EL (cell line): ENCODE results near the gene OR6C1.
"Not testable (repeated sequence)": the region's sequence is repeated elsewhere in the genome, so short reads cannot be mapped to it uniquely, and the experiment has no call there.

ENCODE experiments used
- DNase-seq: peaks from one replicate; pipeline ENCODE4 v3.0.0-alpha.2; 2016

OR6C1 gene

GRCh38 chr12:55314043-55314442 is at the start of gene OR6C1:
OR6C1 (plus strand) TSS chr12:55314343; CDS start chr12:55320600, 6,257 bp downstream.
- DNase-seq, result no peak

DNA sequence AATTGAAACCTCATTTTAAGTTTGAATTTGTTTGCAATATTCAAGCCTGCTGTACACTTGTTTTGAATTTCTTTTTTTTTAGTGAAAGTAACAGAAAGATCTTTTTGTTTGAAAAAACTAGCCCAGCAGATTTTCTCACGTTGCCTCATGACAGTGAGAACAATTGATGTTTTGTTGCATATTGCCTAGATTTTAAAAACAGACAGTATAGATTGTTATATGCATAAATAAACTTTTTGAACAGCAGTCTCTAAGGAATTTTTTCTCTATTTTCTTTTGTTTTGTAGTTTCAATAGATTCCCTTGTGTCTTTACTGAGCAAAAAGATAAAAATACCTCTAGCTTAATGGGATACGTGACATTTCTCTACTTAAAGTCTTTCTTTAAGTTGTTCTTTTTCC is 33.2 kb upstream of the OR6C1 start:
- no peak for DNase-seq

- no peak for DNase-seq
These were observed 24.1 kb upstream of the OR6C1 start for GRCh38 chr12:55289999-55290398.

- no peak for DNase-seq
These were observed 17.7 kb upstream of the OR6C1 start, which contains the start of gene OR6C6 for GRCh38 chr12:55296469-55296868. OR6C6 (minus strand) TSS chr12:55296569; CDS start chr12:55295232, 1,337 bp downstream.

DNA sequence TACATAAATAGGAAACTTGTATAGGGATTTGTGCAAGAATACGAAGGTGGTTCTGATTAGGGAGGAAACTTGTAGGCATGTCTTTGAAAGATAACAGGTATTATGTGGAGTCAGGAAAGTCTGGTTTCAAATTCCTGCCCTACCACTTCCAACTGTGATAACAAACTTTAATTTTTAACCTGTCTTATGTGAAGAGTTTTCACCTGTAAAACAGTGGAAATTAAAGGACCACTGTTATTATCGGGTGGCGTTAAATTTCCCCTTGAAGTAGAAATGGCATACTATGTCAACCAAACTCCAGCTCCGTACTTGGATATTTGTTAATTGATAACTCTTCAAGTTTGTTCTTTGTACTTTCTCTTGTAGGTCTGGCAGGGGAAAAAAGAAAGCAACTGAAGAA is 6.1 kb downstream of the OR6C1 start:
- DNase-seq, result no peak

DNA sequence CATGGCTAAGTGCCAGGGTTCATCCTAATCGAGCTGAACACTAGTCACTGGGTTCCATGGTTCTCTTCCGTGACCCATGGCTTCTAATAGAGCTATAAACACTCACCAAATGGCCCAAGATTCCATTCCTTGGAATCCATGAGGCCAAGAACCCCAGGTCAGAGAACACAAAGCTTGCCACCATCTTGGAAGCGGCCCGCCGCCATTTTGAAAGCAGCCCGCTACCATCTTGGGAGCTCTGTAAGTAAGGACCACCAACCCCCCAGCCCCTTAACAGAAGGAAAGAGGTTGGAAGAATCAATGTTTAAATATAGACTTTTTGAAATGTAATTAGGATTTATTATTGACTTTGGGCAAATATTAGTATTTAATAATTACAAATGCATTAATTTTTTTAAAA is 11.7 kb downstream of the OR6C1 start:
- DNase-seq, result not testable (repeated sequence)

DNA sequence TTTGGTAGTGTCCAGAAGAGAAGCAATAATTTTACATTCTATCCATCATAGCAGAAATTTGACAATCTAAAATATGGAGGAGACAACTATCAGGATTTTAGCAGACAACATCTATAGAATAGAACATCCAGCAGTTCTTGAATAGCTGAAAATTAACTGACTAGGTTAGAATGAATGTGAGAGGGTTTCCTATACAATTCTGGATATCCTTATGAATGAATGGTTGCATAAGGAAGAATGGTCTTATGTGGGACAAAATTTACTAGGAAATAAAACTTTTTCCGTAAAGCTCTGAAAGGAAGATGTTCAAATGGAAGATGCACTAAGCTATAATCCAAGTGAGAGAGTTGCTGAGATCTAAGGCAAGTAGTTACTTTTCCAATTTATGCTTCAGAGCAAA is 16.3 kb downstream of the OR6C1 start, which contains the start of gene OR6C3:
Gene OR6C3, plus strand, starts transcription at position 301 of the 400 bp plus-strand sequence. CDS start 955 bp downstream, outside the sequence.
- DNase-seq, result no peak

DNA sequence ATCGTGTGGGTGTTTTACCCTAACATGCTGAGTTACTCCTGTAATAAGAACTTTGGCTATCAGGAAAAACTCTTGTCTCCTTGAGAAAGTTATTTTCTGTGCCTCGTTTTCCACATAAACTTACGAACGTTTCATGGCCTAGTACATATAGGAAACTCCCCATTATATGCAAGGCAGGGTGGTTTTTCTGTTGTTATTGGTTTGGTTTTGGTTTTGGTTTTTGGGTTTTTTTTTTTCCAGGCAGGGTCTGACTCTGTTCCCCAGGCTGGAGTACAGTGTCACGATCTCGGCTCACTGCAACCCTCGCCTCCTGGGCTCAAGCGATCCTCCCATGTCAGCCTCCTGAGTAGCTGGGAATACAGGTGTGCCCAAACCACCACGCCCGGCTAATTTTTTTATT is 21.9 kb downstream of the OR6C1 start:
- no peak for DNase-seq

DNA sequence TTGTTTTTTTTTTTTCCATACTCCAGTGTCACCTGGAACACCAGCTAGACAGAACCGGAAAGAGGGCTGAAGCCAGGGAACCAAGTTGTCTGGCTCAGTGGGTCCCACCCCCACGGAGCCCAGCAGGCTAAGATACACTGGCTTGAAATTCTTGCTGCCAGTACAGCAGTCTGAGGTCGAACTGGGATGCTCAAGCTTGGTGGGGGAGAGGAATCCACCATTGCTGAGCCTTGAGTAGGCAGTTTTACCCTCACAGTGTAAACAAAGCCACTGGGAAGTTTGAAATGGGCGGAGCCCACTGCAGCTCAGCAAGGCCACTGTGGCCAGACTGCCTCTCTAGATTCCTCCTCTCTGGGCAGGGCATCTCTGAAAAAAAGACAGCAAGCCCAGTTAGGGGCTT is 41.2 kb downstream of the OR6C1 start:
- DNase-seq, result not testable (repeated sequence)

DNA sequence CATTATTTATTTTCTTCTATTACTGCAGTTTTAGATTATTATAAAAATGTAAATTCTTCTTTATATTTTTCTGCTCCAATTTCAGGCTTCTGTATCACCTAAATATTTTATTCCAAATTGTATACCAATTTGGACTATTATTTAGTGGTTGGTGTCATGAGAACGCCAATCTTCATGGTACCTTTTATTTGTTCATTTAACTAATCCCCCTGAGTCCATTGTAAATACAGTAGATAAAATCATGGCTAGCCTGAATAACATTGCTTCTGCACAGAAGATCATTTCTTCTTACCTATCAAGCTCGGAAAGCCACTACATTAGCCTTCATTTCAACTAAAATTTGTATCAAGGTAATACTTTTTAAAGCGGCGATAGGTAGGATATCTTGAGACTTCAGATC is 48.5 kb downstream of the OR6C1 start, which contains the start of gene OR6C75:
Gene OR6C75, plus strand, starts transcription at position 301 of the 400 bp plus-strand sequence. CDS start 2,136 bp downstream, outside the sequence.
- DNase-seq, result no peak

GRCh38 chr12:55365086-55365485 is 50.9 kb downstream of the OR6C1 start:
- DNase-seq, result no peak
